PC-3 (cell line): ENCODE results near the gene MBOAT1.

Experiments
- EZH2 ChIP-seq: fragments of 300-600 bp; sonication (generic); IDR thresholded peaks from one replicate; pipeline ENCODE4 v1.6.1; 2017; ENCODE audit warnings: antibody characterized with exemption, mild to moderate bottlenecking, low read length; ENCODE audit not compliant: unreplicated experiment
- EZH2phosphoT487 ChIP-seq: fragments of 300-600 bp; sonication (generic); IDR thresholded peaks from 2 replicates; pipeline ENCODE4 v1.6.1; 2018; ENCODE audit warnings: mild to moderate bottlenecking, antibody characterized with exemption, low read length, borderline replicate concordance
- TF ChIP-seq, protein P1 (sequence below): fragments of 300-600 bp; sonication (generic); conservative IDR thresholded peaks from 2 replicates; pipeline ENCODE4 v1.5.1; 2017; ENCODE audit warnings: antibody characterized with exemption, low read depth, mild to moderate bottlenecking, low read length

DNA sequence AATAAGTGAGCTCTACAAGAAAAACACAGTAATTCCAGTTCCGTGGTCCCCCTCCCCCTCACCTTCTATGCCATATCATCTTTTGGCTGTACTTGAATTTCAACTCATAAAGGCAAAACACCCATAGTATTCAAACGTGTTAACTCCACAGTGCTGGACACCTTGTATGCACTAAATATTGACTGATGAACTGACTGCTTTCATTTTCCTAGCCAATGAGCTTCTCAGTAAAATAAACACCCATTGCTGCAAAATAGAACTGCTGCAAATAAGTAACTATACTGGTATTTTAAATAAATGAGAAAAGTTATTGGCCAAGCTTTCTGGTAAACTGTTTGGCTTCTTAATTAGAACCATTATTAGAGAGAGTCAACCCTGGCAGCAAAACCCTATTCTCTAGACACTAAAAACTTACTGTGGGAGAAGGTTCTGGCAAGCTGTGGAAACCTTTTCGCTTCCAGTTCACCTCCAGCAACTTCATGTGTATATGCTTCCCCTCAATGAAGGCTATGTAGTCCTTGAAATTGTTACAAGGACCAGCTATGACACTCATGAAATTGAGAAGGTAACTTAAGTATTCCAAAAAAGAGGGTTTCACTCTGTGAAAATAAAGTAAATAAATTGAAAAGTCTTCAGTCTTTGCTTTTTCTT lies 86.0 kb downstream of the MBOAT1 start:
- TF ChIP-seq, protein P1, sequence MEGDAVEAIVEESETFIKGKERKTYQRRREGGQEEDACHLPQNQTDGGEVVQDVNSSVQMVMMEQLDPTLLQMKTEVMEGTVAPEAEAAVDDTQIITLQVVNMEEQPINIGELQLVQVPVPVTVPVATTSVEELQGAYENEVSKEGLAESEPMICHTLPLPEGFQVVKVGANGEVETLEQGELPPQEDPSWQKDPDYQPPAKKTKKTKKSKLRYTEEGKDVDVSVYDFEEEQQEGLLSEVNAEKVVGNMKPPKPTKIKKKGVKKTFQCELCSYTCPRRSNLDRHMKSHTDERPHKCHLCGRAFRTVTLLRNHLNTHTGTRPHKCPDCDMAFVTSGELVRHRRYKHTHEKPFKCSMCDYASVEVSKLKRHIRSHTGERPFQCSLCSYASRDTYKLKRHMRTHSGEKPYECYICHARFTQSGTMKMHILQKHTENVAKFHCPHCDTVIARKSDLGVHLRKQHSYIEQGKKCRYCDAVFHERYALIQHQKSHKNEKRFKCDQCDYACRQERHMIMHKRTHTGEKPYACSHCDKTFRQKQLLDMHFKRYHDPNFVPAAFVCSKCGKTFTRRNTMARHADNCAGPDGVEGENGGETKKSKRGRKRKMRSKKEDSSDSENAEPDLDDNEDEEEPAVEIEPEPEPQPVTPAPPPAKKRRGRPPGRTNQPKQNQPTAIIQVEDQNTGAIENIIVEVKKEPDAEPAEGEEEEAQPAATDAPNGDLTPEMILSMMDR = no peak
- TF ChIP-seq EZH2 (no peak), EZH2phosphoT487 (no peak)
